Sigmoid colon (tissue), 7 donors: ENCODE results near the gene NAALADL2. TPM values are rescaled to one million over a fixed set of nuclear protein-coding genes. Genes with fewer than 3 reads are reported as not detected.

ENCODE experiments used
- DNase-seq: peaks from one replicate; pipeline ENCODE4 v3.0.0-alpha.2; 2019
- H3K27ac ChIP-seq, 4 donors: fragments of 200-600 bp; sonication (generic); one replicate each; pipeline ENCODE4 v1.5.1; 2016 to 2019; ENCODE audit warnings: mild to moderate bottlenecking in 1 of 4
- H3K27me3 ChIP-seq, 3 donors: fragments of 200-600 bp; sonication (generic); one replicate each; pipeline ENCODE4 v1.5.1; 2019; ENCODE audit warnings: mild to moderate bottlenecking in 1 of 3
- H3K36me3 ChIP-seq, 4 donors: fragments of 200-600 bp; sonication (generic); one replicate each; pipeline ENCODE4 v1.5.1; 2016 to 2019
- H3K4me1 ChIP-seq, 4 donors: fragments of 200-600 bp; sonication (generic); one replicate each; pipeline ENCODE4 v1.5.1; 2017 to 2019
- H3K4me3 ChIP-seq, 4 donors: fragments of 200-600 bp; sonication (generic); one replicate each; pipeline ENCODE4 v1.5.1; 2017 to 2019; ENCODE audit warnings: mild to moderate bottlenecking in 2 of 4, moderate library complexity in 1 of 4
- H3K9me3 ChIP-seq, 4 donors: fragments of 200-600 bp in 3 of 4; sonication (generic) in 3 of 4; one replicate each; pipeline versions ENCODE4 v1.5.1 to v1.6.1; 2013 to 2019
- EP300 ChIP-seq, 4 donors: sonication (generic); formaldehyde crosslinking; IDR thresholded peaks; one replicate each; pipeline ENCODE4 v1.6.1; 2017; ENCODE audit warnings: antibody characterized with exemption in 4 of 4
- POLR2A ChIP-seq, 2 donors: fragments of 450-650 bp; IDR thresholded peaks; one replicate each; pipeline ENCODE4 v1.6.1; 2016; ENCODE audit warnings: antibody characterized with exemption in 2 of 2, mild to moderate bottlenecking in 2 of 2, moderate library complexity in 2 of 2
- POLR2AphosphoS5 ChIP-seq, 4 donors: sonication (generic); formaldehyde crosslinking; IDR thresholded peaks; one replicate each; pipeline ENCODE4 v1.6.1; 2017; ENCODE audit warnings: antibody characterized with exemption in 4 of 4
- WGBS, 2 donors: extraction: QIAGEN DNeasy Blood & Tissue Kit; methylation state at CpG; one replicate each; pipeline ENCODE4 v1.1.7; 2013; 5-methylcytosine and 5-hydroxymethylcytosine counted together
- intact Hi-C: fragments of 100-400 bp; cut with DNase I; formaldehyde crosslinking; loops from one replicate; pipeline ENCODE4 v1.15.1; 2023
- polyA plus RNA-seq, 3 donors: library from polyadenylated mRNA; stranded (reverse); fragments of 200-250 nt; gene quantifications; one replicate each; pipeline ENCODE4 v1.2.3, GENCODE V29; 2013
- total RNA-seq, 4 donors: library from RNA; depleted of rRNA; stranded (reverse); fragments of >200 nt; gene quantifications; one replicate each; pipeline ENCODE4 v1.1.0, GENCODE V29; 2016
- TF ChIP-seq, protein P1 (sequence below), 4 experiments: fragments of 450-650 bp in 3 of 4; fragments of 200-600 bp in 1 of 4; IDR thresholded peaks; one replicate each; pipeline ENCODE4 v1.5.1; 2016 to 2019; ENCODE audit warnings: antibody characterized with exemption in 4 of 4, mild to moderate bottlenecking in 3 of 4, moderate library complexity in 2 of 4
- donor health status: healthy with polysubstance abuse.
- donor health status: Bipolar disorder and iron deficiency.
- donor health status: healthy.

Gene NAALADL2
- total and polyA plus RNA-seq, 7 donors, result 0.46 to 18.5 (median 6.0) TPM

DNA sequence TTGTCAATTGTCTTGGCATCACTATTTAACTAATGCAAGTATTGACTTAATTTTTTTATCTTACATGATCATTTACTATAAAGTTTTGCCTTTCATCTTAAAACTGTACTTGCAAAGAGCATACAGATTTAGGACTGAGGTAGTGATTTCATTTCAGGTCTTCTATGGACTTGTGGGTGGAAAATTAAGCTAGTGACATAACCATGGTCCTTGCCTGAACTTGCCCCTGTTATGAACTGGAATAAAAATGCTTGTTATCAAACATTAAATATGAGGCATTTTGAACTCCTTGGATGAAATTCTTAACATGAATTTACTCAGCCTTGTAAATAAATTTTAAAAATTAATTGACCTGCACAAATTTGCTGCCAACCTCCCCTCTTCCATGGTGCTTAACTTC lies 712.0 kb downstream of the NAALADL2 start:
- no peaks in the 10 kb centered on the region for H3K4me1 ChIP-seq
- intact Hi-C loops, result no loop called here
- DNase-seq, result no peak
- no peak for TF ChIP-seq EP300 (IDR thresholded peaks at IDR 0.05)
- no peak for TF ChIP-seq POLR2AphosphoS5 (IDR thresholded peaks at IDR 0.05)
- TF ChIP-seq, protein P1, sequence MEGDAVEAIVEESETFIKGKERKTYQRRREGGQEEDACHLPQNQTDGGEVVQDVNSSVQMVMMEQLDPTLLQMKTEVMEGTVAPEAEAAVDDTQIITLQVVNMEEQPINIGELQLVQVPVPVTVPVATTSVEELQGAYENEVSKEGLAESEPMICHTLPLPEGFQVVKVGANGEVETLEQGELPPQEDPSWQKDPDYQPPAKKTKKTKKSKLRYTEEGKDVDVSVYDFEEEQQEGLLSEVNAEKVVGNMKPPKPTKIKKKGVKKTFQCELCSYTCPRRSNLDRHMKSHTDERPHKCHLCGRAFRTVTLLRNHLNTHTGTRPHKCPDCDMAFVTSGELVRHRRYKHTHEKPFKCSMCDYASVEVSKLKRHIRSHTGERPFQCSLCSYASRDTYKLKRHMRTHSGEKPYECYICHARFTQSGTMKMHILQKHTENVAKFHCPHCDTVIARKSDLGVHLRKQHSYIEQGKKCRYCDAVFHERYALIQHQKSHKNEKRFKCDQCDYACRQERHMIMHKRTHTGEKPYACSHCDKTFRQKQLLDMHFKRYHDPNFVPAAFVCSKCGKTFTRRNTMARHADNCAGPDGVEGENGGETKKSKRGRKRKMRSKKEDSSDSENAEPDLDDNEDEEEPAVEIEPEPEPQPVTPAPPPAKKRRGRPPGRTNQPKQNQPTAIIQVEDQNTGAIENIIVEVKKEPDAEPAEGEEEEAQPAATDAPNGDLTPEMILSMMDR (IDR thresholded peaks at IDR 0.05), result no peak
- TF ChIP-seq POLR2A (IDR thresholded peaks at IDR 0.05), result no peak
- no peaks in the 10 kb centered on the region for H3K9me3 ChIP-seq
- no peaks in the 10 kb centered on the region for H3K36me3 ChIP-seq
- no peak overlapping the region for H3K27ac ChIP-seq
- H3K27me3 ChIP-seq, result no peaks in the 10 kb centered on the region
- H3K4me3 ChIP-seq, result no peak overlapping the region

DNA sequence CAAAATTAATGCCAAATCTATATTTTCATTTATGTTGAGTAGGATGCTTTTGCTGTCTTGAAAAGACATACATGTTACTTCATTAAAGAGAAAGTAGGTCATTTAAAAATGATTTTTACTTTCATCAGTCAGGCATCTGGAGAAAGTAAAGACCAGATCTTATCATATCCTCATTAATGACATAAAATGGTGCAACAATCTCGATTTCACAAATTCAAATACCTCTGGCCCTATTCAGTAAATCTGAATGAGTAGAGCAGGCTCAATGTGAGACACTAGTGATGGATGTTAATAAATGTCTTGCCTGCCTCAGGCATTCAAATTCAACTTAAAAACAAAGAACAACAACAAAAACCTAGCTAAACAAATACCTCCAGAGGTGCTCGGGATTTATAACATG lies 714.1 kb downstream of the NAALADL2 start:
- Histone ChIP-seq H3K9me3 (no peaks in the 10 kb centered on the region), H3K27me3 (no peaks in the 10 kb centered on the region), H3K27ac (no peak overlapping the region), H3K36me3 (no peaks in the 10 kb centered on the region), H3K4me1 (no peaks in the 10 kb centered on the region), H3K4me3 (no peak overlapping the region)
- DNase-seq, result no peak
- TF ChIP-seq, protein P1 (IDR thresholded peaks at IDR 0.05), result no peak
- TF ChIP-seq POLR2AphosphoS5 (IDR thresholded peaks at IDR 0.05) (no peak), EP300 (IDR thresholded peaks at IDR 0.05) (no peak), POLR2A (IDR thresholded peaks at IDR 0.05) (no peak)
- intact Hi-C loops, result no loop called here
- 71 to 77% methylated on average over 2 of the region's 2 CpGs for WGBS, 2 donors

DNA sequence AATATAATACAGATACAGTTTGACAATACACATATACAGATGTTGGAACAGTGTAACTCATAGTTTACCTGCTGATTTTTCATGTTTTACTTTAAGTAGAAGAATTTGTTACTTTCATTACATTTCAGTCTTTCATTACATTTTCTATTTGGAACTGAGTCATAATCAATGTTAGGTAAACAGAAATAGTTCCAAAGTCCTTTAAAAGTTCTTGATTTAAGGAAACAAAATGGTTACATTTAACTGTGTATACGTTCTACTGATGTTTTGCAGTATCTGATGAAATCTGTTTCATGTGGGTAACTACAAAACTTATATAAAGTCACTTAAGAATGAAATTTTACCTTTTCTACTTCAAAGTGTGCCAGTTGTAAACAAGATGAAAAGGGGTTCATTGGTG lies 721.2 kb downstream of the NAALADL2 start:
- DNase-seq, result no peak
- Histone ChIP-seq H3K36me3 (no peaks in the 10 kb centered on the region), H3K27ac (no peak overlapping the region), H3K4me1 (no peaks in the 10 kb centered on the region), H3K27me3 (no peaks in the 10 kb centered on the region), H3K4me3 (no peak overlapping the region), H3K9me3 (no peaks in the 10 kb centered on the region)
- intact Hi-C loops, result no loop called here
- 6 to 56% methylated on average over 1 of the region's 1 CpG for WGBS, 2 donors
- TF ChIP-seq EP300 (IDR thresholded peaks at IDR 0.05) (no peak), POLR2A (IDR thresholded peaks at IDR 0.05) (no peak), POLR2AphosphoS5 (IDR thresholded peaks at IDR 0.05) (no peak)
- TF ChIP-seq, protein P1 (IDR thresholded peaks at IDR 0.05), result no peak

DNA sequence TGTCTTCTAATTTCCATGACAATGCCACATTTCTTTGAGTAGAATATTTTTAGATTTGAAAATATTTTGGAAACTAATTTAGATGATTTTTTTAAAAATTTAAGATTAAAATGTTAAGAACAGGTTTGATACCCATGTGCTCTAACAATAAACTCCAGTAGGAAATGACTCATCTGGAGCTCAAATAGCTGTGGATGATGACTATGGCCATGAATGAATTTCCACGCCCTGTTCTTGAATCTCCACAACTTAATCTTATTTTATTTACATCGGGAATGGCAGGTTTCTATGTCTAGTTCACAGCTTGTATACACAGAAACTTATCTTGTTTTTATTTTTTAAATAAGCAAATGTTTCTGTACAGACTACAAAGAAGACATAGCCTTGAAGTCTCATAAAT lies 726.8 kb downstream of the NAALADL2 start:
- H3K36me3 ChIP-seq, result no peaks in the 10 kb centered on the region
- no peaks in the 10 kb centered on the region for H3K27me3 ChIP-seq
- no peak overlapping the region for H3K27ac ChIP-seq
- no peaks in the 10 kb centered on the region for H3K9me3 ChIP-seq
- intact Hi-C loops, result no loop called here
- WGBS, 2 donors, result 66 to 88% methylated on average over 2 of the region's 2 CpGs
- DNase-seq, result no peak
- H3K4me1 ChIP-seq, result no peaks in the 10 kb centered on the region
- no peak for TF ChIP-seq POLR2A (IDR thresholded peaks at IDR 0.05)
- TF ChIP-seq POLR2AphosphoS5 (IDR thresholded peaks at IDR 0.05), result no peak
- TF ChIP-seq, protein P1 (IDR thresholded peaks at IDR 0.05), result no peak
- no peak for TF ChIP-seq EP300 (IDR thresholded peaks at IDR 0.05)
- H3K4me3 ChIP-seq, result no peak overlapping the region

DNA sequence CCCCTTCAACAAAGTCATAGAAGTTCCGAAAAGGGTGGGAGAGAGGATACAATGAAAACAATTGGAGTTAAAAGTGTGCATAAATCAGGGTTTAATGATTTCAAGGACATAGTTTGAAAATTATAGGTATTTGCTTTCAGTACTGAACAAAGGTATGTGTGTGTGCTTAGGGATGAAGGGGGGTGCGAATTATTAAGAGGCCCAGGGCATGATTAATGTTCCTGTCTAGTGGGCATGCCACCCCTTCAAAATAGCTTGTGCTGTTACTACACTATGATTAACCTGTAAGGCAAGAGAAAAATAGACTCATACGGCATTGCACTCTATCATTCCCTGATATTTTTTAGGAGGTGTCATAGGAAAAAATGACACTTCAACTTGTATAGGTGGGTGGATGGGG lies 731.6 kb downstream of the NAALADL2 start:
- intact Hi-C loops, result no loop called here
- Histone ChIP-seq H3K27me3 (no peaks in the 10 kb centered on the region), H3K4me1 (no peaks in the 10 kb centered on the region), H3K4me3 (no peak overlapping the region), H3K9me3 (peaks cover 0 to 5% (median 1%) of the 10 kb centered on the region in 4 donors), H3K27ac (no peak overlapping the region), H3K36me3 (no peaks in the 10 kb centered on the region)
- TF ChIP-seq POLR2AphosphoS5 (IDR thresholded peaks at IDR 0.05), result no peak
- TF ChIP-seq, protein P1 (IDR thresholded peaks at IDR 0.05), result no peak
- no peak for TF ChIP-seq EP300 (IDR thresholded peaks at IDR 0.05)
- no peak for TF ChIP-seq POLR2A (IDR thresholded peaks at IDR 0.05)
- WGBS, 2 donors, result 91 to 93% methylated on average over 3 of the region's 3 CpGs
- no peak for DNase-seq
